GM21717 (cell line): ENCODE data around the gene ARHGAP35.
"Not testable (repeated sequence)": the region's sequence is repeated elsewhere in the genome, so short reads cannot be mapped to it uniquely, and the experiment has no call there.

Experiments
- ATAC-seq: cut with Tn5 transposase; IDR thresholded peaks from one replicate; pipeline ENCODE4 v1.9.1; 2021; ENCODE audit warnings: mild to moderate bottlenecking, moderate library complexity; ENCODE audit not compliant: unreplicated experiment

Gene ARHGAP35

GRCh38 chr19:46868025-46868802, 7.4 kb downstream of the ARHGAP35 start:
- no peak for ATAC-seq

DNA sequence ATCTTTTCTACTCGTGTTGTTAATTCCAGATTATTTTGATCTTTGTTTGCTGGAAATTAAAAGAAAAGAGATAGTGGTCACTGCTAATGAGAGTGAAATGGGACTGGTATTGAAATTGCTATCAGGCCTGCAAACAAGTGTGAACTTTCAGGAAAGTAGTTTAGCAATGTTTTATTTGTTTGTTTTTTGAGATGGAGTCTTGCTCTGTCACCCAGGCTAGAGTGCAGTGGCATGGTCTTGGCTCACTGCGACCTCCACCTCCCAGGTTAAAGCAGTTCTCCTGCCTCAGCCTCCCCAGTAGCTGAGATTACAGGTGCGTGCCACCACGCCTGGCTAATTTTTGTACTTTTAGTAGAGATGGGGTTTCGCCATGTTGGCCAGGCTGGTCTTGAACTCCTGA, 10.4 kb downstream of the ARHGAP35 start:
- not testable (repeated sequence) for ATAC-seq

- no peak for ATAC-seq
These were observed 12.2 kb downstream of the ARHGAP35 start for GRCh38 chr19:46872967-46873366.

- no peak for ATAC-seq
These were observed 14.4 kb downstream of the ARHGAP35 start for GRCh38 chr19:46875234-46875633.

DNA sequence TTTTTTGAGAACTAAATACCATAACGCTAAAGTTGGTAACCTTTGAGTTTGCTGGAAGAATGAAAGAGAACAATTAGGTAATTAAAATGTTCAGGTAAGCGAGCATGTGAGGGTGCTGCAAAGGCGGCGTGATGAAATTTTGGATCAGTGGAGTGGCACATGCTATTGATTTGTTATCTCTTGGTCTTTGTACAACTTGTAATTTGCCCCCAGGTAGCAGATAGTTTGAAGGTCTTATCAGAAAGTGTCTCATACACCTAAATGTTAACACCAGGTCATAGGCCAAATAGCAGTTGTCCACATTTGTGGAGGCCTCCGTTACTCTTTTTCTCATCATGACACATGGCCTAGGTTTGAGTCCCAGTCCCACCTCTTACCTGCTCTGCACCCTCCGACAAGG, 14.9 kb downstream of the ARHGAP35 start:
- ATAC-seq, result no peak

DNA sequence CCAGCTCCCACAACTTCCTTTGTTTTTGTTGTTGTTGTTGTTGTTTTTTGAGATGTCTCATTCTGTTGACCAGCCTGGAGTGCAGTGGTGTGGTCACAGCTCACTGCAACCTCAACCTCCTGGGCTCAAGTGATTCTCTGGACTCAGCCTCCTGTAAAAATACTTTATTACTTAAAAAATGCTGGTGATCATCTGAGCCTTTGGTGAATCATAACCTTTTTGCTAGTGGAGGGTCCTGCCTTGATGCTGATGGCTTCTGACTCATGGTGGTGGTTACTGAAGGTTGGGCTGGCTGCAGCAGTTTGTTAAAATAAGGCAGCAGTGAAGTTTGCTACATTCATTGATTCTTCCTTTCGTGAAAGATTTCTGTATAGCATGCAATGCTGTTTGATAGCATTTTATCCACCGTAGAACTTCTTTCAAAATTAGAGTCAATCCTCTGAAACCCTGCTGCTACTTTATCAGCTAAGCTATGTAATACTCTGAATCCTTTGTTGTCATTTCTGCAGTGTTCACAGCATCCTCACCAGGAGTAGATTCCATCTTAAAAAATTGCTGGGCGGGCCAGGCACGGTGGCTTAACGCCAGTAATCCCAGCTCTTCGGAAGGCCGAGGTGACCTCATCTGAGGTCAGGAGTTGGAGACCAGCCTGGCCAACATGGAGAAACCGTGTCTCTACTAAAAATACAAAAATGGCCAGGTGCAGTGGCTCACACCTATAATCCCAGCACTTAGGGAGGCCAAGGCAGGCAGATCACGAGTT, 18.0 kb downstream of the ARHGAP35 start:
- ATAC-seq, result no peak

DNA sequence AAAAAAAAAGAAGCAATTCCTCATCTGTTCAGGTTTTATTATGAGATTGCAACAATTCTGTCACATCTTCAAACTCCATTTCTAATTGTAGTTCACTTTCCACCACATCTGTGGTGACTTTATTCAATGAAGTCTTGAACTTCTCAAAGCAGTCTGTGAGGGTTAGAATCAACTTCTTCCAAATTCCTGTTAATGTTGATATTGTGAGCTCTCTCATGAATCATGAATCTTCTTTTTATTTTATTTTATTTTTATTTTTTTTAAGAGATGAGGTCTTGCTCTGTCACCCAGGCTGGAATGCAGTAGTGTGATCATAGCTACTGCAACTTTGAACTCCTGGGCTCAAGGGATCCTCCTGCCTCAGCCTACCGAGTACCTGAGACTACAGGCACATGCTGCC, 19.6 kb downstream of the ARHGAP35 start:
- ATAC-seq, result no peak

GRCh38 chr19:46881092-46881491, 20.3 kb downstream of the ARHGAP35 start:
- no peak for ATAC-seq

DNA sequence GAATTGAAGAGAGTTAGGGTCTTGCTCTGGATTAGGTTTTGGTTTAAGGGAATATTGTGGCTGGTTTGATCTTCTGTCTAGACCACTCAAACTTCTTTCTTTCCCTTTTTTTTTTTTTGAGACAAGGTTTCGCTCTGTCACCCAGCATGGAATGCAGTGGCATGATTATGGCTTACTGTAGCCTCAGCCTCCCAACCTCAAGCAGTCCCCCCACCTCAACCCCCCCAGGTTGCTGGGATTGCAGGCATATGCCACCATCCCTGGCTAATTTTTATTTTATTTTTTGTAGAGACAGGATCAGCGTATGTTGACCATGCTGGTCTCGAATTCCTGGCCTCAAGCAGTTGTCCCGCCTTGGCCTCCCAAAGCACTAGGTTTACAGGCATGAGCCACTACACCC, 21.2 kb downstream of the ARHGAP35 start:
- ATAC-seq, result no peak

DNA sequence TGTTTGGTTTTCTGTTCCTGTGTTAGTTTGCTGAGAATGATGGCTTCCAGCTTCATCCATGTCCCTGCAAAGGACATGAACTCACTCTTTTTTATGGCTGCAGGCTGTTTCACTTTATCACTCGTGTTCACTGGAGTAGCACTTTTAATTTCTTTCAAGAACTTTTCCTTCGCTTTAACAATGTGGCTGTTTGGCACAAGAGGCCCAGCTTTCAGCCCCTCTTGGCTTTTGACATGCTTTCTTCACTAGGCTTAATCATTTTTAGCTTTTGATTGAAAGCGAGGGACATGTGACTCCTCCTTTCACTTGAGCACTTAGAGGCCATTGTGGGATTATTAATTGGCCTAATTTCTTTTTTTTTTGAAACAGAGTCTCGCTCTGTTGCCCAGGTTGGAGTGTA, 22.0 kb downstream of the ARHGAP35 start:
- not testable (repeated sequence) for ATAC-seq

DNA sequence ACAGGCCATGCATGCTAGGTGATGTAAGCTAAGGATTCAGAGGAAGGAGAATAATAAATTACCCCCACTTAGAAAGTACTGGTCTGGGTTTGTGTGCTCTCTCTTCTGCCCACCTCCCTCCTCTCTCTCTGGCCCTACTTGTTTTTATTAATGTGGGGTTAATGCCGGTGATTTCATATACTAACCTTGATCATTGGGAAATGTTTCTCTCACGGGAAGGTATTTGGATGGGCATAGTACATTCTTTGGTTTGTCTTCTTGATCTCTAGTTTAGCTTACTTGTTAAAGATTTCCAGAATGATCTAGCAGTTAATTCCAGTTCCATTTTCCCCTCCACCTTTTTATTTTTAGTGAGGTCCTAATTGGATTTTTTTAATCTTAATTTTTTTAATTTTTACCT, 24.6 kb downstream of the ARHGAP35 start:
- no peak for ATAC-seq

GRCh38 chr19:46886546-46887239, 25.9 kb downstream of the ARHGAP35 start:
- ATAC-seq, result no peak

- no peak for ATAC-seq
These were observed 26.5 kb downstream of the ARHGAP35 start for GRCh38 chr19:46887240-46887782.

- no peak for ATAC-seq
These were observed 29.8 kb downstream of the ARHGAP35 start for GRCh38 chr19:46890423-46891170.

DNA sequence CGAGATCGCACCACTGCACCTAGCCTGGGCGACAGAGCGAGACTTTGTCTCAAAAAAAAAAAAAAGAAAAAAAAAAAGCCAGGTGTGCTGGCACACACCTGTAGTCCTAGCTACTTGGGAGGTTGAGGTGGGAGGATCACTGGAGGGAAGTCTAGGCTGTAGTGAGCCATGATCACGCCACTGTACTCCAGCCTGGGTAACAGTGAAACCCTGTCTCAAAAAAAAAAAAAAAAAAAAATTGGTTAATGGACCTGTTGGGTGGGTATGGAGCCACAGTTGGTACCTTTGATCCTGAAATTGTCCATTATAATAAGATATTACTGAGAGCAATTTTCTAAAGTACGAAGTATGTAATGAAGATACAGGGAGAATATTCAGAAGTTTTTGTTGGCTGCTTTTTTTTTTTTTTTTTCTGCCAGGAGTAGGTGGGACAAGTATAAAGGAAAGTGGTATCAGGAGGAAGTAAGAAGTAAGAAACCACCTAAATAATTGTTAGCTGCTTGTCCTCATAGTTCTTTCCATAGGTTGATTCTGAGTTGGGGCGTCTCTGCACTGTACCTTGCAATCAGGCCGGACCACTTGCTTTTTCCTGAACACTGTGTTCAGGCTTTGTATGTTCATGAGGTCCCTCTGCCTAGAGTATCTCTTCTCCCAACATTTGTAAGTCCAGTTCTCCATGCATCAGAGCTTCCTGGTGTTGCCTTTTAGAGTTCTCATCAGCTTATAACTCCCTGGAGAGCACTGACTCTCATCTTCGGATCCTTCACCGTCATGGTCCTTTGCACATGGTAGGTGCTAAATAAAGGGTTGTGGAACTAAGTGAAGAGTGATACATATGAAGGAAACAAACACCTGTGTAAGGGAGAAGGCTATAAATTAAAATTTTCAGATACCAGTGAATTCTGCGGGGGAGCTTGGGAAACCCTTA, 31.7 kb downstream of the ARHGAP35 start:
- ATAC-seq, result no peak

- ATAC-seq, result no peak
These were observed 35.4 kb downstream of the ARHGAP35 start for GRCh38 chr19:46896076-46896794.

DNA sequence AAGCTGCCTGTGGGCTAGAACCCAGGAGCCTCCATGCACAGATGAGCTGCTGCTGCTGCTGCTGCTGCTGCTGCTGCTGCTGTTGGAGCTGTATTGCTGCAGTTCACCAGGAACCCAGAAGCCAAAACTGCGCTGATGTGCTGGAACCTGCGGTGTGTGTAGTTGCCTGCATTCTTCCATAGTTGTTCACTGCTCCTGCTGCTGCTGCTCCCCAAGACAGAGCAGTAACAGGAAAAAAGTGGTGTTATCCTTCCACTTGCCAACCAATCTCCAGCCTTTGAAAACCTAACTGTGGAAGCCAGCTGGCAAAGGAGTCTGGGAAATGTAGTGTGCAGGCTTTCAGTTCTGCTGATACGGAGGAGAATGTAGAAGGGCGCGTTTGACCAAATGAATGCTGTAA, 37.9 kb downstream of the ARHGAP35 start:
- ATAC-seq, result no peak

DNA sequence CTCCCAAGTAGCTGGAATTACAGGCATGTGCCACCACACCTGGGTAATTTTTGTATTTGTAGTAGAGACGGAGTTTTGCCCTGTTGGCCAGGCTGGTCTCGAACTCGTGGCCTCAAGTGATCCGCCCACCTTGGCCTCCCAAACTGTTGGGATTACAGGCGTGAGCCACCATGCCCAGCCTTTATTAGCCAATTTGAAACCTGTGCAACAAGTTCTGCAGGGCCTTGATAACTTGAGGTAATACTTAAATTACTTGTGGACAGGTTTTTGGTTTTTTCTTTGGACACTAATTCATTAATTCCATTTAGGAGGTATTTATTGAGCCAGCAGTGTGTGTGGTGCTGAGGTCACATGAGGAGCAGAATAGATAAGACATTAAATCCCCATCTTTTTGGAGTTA, 39.5 kb downstream of the ARHGAP35 start:
- ATAC-seq, result no peak
